SK-N-SH (cell line): ENCODE measurements around the gene MAST4. TPM values are rescaled to one million over a fixed set of nuclear protein-coding genes. Genes with fewer than 3 reads are reported as not detected.

Experiments
- CTCF ChIP-seq: fragments of 200-600 bp; sonication (generic); IDR thresholded peaks from 2 replicates; pipeline ENCODE4 v1.6.1; 2017; ENCODE audit warnings: antibody characterized with exemption, mild to moderate bottlenecking, moderate library complexity
- GATA2 ChIP-seq: sonication (generic); formaldehyde crosslinking; IDR thresholded peaks from 2 replicates; pipeline ENCODE4 v1.5.0; 2020; ENCODE audit warnings: mild to moderate bottlenecking, missing genetic modification reagents
- MAX ChIP-seq: IDR thresholded peaks from 2 replicates; pipeline ENCODE4 v1.4.0; 2012; ENCODE audit warnings: low read depth
- MEF2A ChIP-seq: IDR thresholded peaks from 2 replicates; pipeline ENCODE4 v1.4.0; 2012; ENCODE audit warnings: low read depth, borderline replicate concordance
- NFIC ChIP-seq: IDR thresholded peaks from 2 replicates; pipeline ENCODE4 v1.4.0; 2012; ENCODE audit warnings: borderline replicate concordance
- PBX3 ChIP-seq: IDR thresholded peaks from 2 replicates; pipeline ENCODE4; 2012
- RCOR1 ChIP-seq: fragments of 150-350 bp; IDR thresholded peaks from 2 replicates; pipeline ENCODE4 v1.6.1; 2017; ENCODE audit warnings: antibody characterized with exemption, low read length
- REST ChIP-seq: IDR thresholded peaks from 2 replicates; pipeline ENCODE4 v1.6.1; 2012; ENCODE audit warnings: mild to moderate bottlenecking, low read depth, low read length, moderate library complexity
- USF1 ChIP-seq: IDR thresholded peaks from 2 replicates; pipeline ENCODE4 v1.4.0; 2012; ENCODE audit warnings: low read depth, borderline replicate concordance
- USF2 ChIP-seq: fragments of 150-350 bp; IDR thresholded peaks from 2 replicates; pipeline ENCODE4 v1.6.1; 2017; ENCODE audit warnings: antibody characterized with exemption, low read length, low read depth, borderline replicate concordance
- YY1 ChIP-seq: IDR thresholded peaks from 2 replicates; pipeline ENCODE4 v1.4.0; 2012; ENCODE audit warnings: low read depth, mild to moderate bottlenecking
- ZBTB33 ChIP-seq: IDR thresholded peaks from 2 replicates; pipeline ENCODE4 v1.4.0; 2012; ENCODE audit warnings: low read depth, borderline replicate concordance
- polyA plus RNA-seq, 3 experiments: library from polyadenylated mRNA; depleted of rRNA; stranded (reverse); fragments of >200 nt; gene quantifications; 2 replicates each; pipeline ENCODE4 v1.2.3, GENCODE V29; 2012

Gene MAST4
- polyA plus RNA-seq, 1 of the 3 experiments (the other 2 are of a cell fraction), result 2.2 TPM

- TF ChIP-seq CTCF (no peak), REST (no peak), MEF2A (peak; percentile 20; the same call in 1 of the 2 replicates), RCOR1 (no peak), USF2 (no peak), GATA2 (no peak), NFIC (peak; percentile 71; the same call in 1 of the 2 replicates), YY1 (no peak), MAX (peak; percentile 62; the same call in 1 of the 2 replicates), ZBTB33 (peak; percentile 79; the same call in 1 of the 2 replicates), USF1 (no peak), PBX3 (peak; percentile 97)
Observed at GRCh38 chr5:67010684-67011409, 414.7 kb downstream of the MAST4 start (continued).
